Fibroblast of lung (primary cell): Measurements from ENCODE around the gene GRK4. TPM values are rescaled to one million over a fixed set of nuclear protein-coding genes. Genes with fewer than 3 reads are reported as not detected.
"Not testable (repeated sequence)": the region's sequence is repeated elsewhere in the genome, so short reads cannot be mapped to it uniquely, and the experiment has no call there.

Source experiments
- DNase-seq, 2 donors: peaks; one replicate each; pipeline versions ENCODE4 v3.0.0 to v3.0.0-alpha.2; 2010; ENCODE audit warnings: low read depth in 2 of 2
- H2AFZ ChIP-seq: 2 replicates; pipeline ENCODE4 v1.5.1; 2012; ENCODE audit warnings: low read length, control low read depth, inconsistent platforms
- H3K27ac ChIP-seq: 2 replicates; pipeline ENCODE4 v1.5.1; 2011; ENCODE audit warnings: low read length, control low read depth; ENCODE audit not compliant: insufficient read depth
- H3K27me3 ChIP-seq: 2 replicates; pipeline ENCODE4 v1.5.1; 2011; ENCODE audit warnings: mild to moderate bottlenecking, low read length; ENCODE audit not compliant: control insufficient read depth, insufficient read depth
- H3K36me3 ChIP-seq: 2 replicates; pipeline ENCODE4 v1.5.1; 2011; ENCODE audit warnings: low read length; ENCODE audit not compliant: control insufficient read depth, insufficient read depth
- H3K4me1 ChIP-seq: 2 replicates; pipeline ENCODE4 v1.5.1; 2011; ENCODE audit warnings: low read length; ENCODE audit not compliant: control insufficient read depth, insufficient read depth; ENCODE audit errors: extremely low read depth
- H3K4me2 ChIP-seq: 2 replicates; pipeline ENCODE4 v1.5.1; 2011; ENCODE audit warnings: low read length, control low read depth; ENCODE audit not compliant: insufficient read depth; ENCODE audit errors: extremely low read depth
- H3K4me3 ChIP-seq, 4 experiments: fragments of 200-600 bp in 1 of 4; sonication (generic) in 1 of 4; replicated peaks in 1 of 4; 2 replicates each; pipeline ENCODE4 v1.5.1; 2011 to 2016; ENCODE audit warnings: low read length in 4 of 4, low read depth in 3 of 4, mild to moderate bottlenecking in 3 of 4, control low read depth in 2 of 4, inconsistent platforms in 1 of 4, mixed read lengths in 1 of 4; ENCODE audit not compliant: insufficient read depth in 1 of 4; ENCODE audit errors: control extremely low read depth in 1 of 4
- H3K79me2 ChIP-seq: 2 replicates; pipeline ENCODE4 v1.5.1; 2012; ENCODE audit warnings: mild to moderate bottlenecking, low read length, inconsistent platforms; ENCODE audit not compliant: control insufficient read depth, insufficient read depth
- H3K9ac ChIP-seq: 2 replicates; pipeline ENCODE4 v1.5.1; 2011; ENCODE audit warnings: mild to moderate bottlenecking, low read length, control low read depth; ENCODE audit not compliant: insufficient read depth
- H3K9me3 ChIP-seq: 2 replicates; pipeline ENCODE4 v1.5.1; 2012; ENCODE audit warnings: low read depth, low read length; ENCODE audit not compliant: control insufficient read depth, insufficient read depth
- H4K20me1 ChIP-seq: 2 replicates; pipeline ENCODE4 v1.5.1; 2011; ENCODE audit warnings: low read length; ENCODE audit not compliant: control insufficient read depth, insufficient read depth; ENCODE audit errors: extremely low read depth
- CTCF ChIP-seq, 2 donors: IDR thresholded peaks in 1 of 2; conservative IDR thresholded peaks in 1 of 2; 1 replicate in 1 of 2; 2 replicates in 1 of 2; pipeline ENCODE4 v1.5.1; 2011 to 2012; ENCODE audit warnings: low read length in 2 of 2, control low read depth in 1 of 2, inconsistent platforms in 1 of 2, low read depth in 1 of 2, mild to moderate bottlenecking in 1 of 2
- EZH2 ChIP-seq: IDR thresholded peaks from 2 replicates; pipeline ENCODE4 v1.5.1; 2012; ENCODE audit warnings: low read length, control low read depth, mild to moderate bottlenecking; ENCODE audit errors: missing control alignments
- polyA plus RNA-seq, 2 donors: library from polyadenylated mRNA; depleted of rRNA in 1 of 2; stranded (reverse) in 1 of 2; unstranded in 1 of 2; fragments of >200 nt; gene quantifications; 2 replicates each; pipeline ENCODE4 v1.2.1, GENCODE V29; 2011 to 2012; ENCODE audit warnings: missing spikeins in 1 of 2
- total RNA-seq: library from RNA; depleted of rRNA; stranded (reverse); fragments of >200 nt; gene quantifications from 2 replicates; pipeline ENCODE4 v1.2.1, GENCODE V29; 2014

The GRK4 gene
- total and polyA plus RNA-seq, 2 donors (not counting 1 experiment from before 2014, with no cell fraction given), result 4.4 to 5.9 TPM

GRCh38 chr4:2954358-2955185, 8.8 kb upstream of the GRK4 start:
- H3K4me3 ChIP-seq, result no peak overlapping the region
- H2AFZ ChIP-seq, result no peak overlapping the region
- peaks cover 25% of the 10 kb centered on the region for H3K79me2 ChIP-seq
- H3K9me3 ChIP-seq, result no peaks in the 10 kb centered on the region
- no peaks in the 10 kb centered on the region for H3K4me1 ChIP-seq
- no peak for DNase-seq
- peaks cover 28% of the 10 kb centered on the region for H3K36me3 ChIP-seq
- no peak overlapping the region for H3K27ac ChIP-seq
- H3K27me3 ChIP-seq, result no peaks in the 10 kb centered on the region
- TF ChIP-seq EZH2 (no peak), CTCF (conservative IDR thresholded peaks at IDR 0.05 in 1 of 2, IDR thresholded peaks at IDR 0.05 in 1 of 2; ENCODE audit: low read depth in 1 of 2, low read length in 2 of 2) (no peak)
- H4K20me1 ChIP-seq, result no peaks in the 10 kb centered on the region
- H3K9ac ChIP-seq, result no peak overlapping the region
- no peak overlapping the region for H3K4me2 ChIP-seq

GRCh38 chr4:2955186-2956044, 8.0 kb upstream of the GRK4 start:
- H3K4me1 ChIP-seq, H3K9me3 ChIP-seq, DNase-seq, H3K27ac ChIP-seq, H3K9ac ChIP-seq, H2AFZ ChIP-seq, H3K4me2 ChIP-seq, H3K27me3 ChIP-seq, H4K20me1 ChIP-seq, H3K4me3 ChIP-seq: not testable (repeated sequence)
- Histone ChIP-seq H3K79me2 (peaks cover 32% of the 10 kb centered on the region), H3K36me3 (peaks cover 20% of the 10 kb centered on the region)

- Histone ChIP-seq H3K27ac (no peak overlapping the region), H4K20me1 (no peaks in the 10 kb centered on the region), H3K36me3 (peaks cover 14% of the 10 kb centered on the region), H3K4me2 (no peak overlapping the region), H3K9ac (no peak overlapping the region), H3K4me1 (peaks cover 4% of the 10 kb centered on the region), H3K27me3 (no peaks in the 10 kb centered on the region), H3K79me2 (peaks cover 52% of the 10 kb centered on the region), H2AFZ (no peak overlapping the region), H3K9me3 (no peaks in the 10 kb centered on the region), H3K4me3 (no peak overlapping the region)
- peak; percentile 29 to 84 for DNase-seq
- no peak for TF ChIP-seq EZH2
- no peak for TF ChIP-seq CTCF (conservative IDR thresholded peaks at IDR 0.05 in 1 of 2, IDR thresholded peaks at IDR 0.05 in 1 of 2; ENCODE audit: low read depth in 1 of 2, low read length in 2 of 2)
Measured at GRCh38 chr4:2958446-2958845, 4.9 kb upstream of the GRK4 start.

- not testable (repeated sequence) for H2AFZ ChIP-seq, DNase-seq, H3K27me3 ChIP-seq, H4K20me1 ChIP-seq, H3K4me1 ChIP-seq, H3K9me3 ChIP-seq, H3K27ac ChIP-seq, H3K4me2 ChIP-seq, H3K9ac ChIP-seq, H3K4me3 ChIP-seq
- Histone ChIP-seq H3K79me2 (peaks cover 53% of the 10 kb centered on the region), H3K36me3 (peaks cover 14% of the 10 kb centered on the region)
Measured at GRCh38 chr4:2960450-2960849, 2.9 kb upstream of the GRK4 start.
